Mammary epithelial cell (primary cell): ENCODE measurements around the gene DMRTA2.

Experiments used
- CTCF ChIP-seq, 2 donors: IDR thresholded peaks in 1 of 2; conservative IDR thresholded peaks in 1 of 2; 2 replicates each; pipeline ENCODE4 v1.5.1; 2011 to 2012; ENCODE audit warnings: inconsistent platforms in 2 of 2, low read length in 2 of 2, mild to moderate bottlenecking in 2 of 2, control low read depth in 1 of 2, low read depth in 1 of 2; ENCODE audit not compliant: insufficient read depth in 1 of 2; ENCODE audit errors: extremely low read depth in 1 of 2
- EZH2 ChIP-seq: IDR thresholded peaks from 2 replicates; pipeline ENCODE4 v1.6.1; 2012; ENCODE audit warnings: low read length, inconsistent platforms, borderline replicate concordance

- TF ChIP-seq CTCF (conservative IDR thresholded peaks at IDR 0.05 in 1 of 2, IDR thresholded peaks at IDR 0.05 in 1 of 2; ENCODE audit: extremely low read depth in 1 of 2, insufficient read depth in 1 of 2, low read depth in 1 of 2, low read length in 2 of 2) (no peak), EZH2 (no peak)
These were observed 39.7 kb upstream of the DMRTA2 start for GRCh38 chr1:50462964-50463363.
